ENCODE results near the gene RGS4. TPM values are rescaled to one million over a fixed set of nuclear protein-coding genes. Genes with fewer than 3 reads are reported as not detected.

RGS4 gene
- 265 and 486 TPM in 2 replicates for total RNA-seq

GRCh38 chr1:163069142-163069541, at the start of gene RGS4:
RGS4 (plus strand) TSS chr1:163069361; CDS start chr1:163069485, 124 bp downstream.

Other genes with a start within 250 kb of the RGS4 start
- 0.11 and 0.12 TPM in 2 replicates for gene CCDC190, start 208.2 kb upstream of the RGS4 start, total RNA-seq
- 6.2 TPM in 2 replicates for gene RGS5, start 133.6 kb downstream of the RGS4 start, total RNA-seq

Measured in uterine smooth muscle cell (primary cell).